Left kidney (tissue), 2 donors: Measurements from ENCODE around the gene VPS37C. TPM values are rescaled to one million over a fixed set of nuclear protein-coding genes. Genes with fewer than 3 reads are reported as not detected.

Source experiments
- DNase-seq: peaks from one replicate; pipeline ENCODE4 v3.0.0-alpha.2; 2013
- polyA plus RNA-seq: library from polyadenylated mRNA; unstranded; fragments of 120-200 nt; gene quantifications from one replicate; pipeline ENCODE4 v1.2.1, GENCODE V29; 2013; ENCODE audit not compliant: insufficient read length

Gene VPS37C
- polyA plus RNA-seq, 1 donor: 16.7 TPM

DNA sequence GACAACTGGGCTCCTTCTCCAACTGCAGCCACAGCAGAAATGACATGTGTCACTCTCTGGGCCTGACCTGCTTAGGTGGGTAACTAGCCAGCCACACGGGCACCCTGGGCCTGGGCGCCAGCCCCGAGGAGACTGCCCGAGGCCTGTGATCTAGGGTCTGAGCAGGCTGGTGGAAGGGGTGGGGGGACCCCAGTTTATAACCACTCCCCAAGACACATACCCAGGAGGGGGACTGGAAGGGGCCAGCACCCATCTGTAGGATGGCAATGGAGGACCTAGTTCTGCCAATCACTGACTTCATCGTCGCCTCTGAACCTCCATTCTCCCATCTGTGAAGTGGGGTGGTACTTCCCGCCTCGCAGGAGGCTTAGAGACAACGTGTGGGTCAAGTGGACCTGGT, 42.8 kb downstream of the VPS37C start:
- DNase-seq: no peak

DNA sequence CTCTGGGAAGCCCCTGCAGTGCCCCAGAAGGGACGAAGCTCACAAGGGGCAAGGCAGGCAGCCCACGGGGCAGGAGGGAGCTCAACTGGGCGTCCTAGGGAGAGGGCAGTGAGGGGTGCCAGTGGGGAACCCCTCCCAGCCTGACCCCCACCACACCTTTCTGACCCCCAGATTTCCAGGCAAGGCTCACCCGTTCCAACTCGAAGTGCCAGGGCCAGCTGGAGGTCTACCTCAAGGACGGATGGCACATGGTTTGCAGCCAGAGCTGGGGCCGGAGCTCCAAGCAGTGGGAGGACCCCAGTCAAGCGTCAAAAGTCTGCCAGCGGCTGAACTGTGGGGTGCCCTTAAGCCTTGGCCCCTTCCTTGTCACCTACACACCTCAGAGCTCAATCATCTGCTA, 43.2 kb downstream of the VPS37C start:
- no peak for DNase-seq

DNA sequence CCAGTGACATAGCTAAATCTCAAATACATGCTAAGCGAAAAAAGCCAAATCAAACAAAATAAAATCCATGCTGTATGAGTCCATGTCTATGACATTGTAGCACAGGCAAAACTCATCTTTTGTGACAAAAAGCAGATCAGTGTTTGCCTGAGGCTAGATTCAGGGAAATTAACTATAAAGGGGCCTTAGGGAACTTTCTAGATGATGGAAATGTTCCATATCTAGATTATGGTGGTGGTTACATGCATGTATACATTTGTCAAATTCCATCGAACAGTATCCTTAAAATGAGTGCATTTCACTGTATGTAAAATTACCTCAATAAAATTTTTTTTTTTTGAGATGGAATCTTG, 44.1 kb downstream of the VPS37C start:
- no peak for DNase-seq

DNA sequence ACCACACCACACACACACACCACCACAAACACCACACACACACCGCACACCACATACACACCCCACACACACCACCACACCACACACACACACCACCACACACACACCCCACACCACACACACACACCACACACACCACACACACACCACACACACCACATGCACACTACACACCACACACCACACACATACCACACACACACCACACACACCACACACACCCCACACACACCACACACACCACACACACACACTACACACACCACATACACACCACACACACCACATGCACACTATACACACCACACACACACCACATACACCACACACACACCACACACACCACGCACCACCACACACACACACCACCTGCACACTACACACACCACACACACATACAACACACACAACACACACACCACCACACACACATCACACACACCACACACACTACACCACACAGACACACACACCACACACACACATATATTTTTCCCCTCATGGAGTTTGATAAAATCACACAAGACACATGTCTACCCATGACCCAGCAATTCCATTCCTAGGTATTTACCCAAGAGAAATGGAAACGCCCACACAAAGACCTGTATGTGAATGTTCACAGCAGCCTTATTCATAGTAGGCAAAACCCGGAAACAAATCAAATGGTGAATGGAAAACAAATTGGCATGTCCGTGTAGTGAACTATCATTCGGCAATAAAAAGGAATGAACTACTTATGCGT, 44.6 kb downstream of the VPS37C start:
- no peak for DNase-seq

DNA sequence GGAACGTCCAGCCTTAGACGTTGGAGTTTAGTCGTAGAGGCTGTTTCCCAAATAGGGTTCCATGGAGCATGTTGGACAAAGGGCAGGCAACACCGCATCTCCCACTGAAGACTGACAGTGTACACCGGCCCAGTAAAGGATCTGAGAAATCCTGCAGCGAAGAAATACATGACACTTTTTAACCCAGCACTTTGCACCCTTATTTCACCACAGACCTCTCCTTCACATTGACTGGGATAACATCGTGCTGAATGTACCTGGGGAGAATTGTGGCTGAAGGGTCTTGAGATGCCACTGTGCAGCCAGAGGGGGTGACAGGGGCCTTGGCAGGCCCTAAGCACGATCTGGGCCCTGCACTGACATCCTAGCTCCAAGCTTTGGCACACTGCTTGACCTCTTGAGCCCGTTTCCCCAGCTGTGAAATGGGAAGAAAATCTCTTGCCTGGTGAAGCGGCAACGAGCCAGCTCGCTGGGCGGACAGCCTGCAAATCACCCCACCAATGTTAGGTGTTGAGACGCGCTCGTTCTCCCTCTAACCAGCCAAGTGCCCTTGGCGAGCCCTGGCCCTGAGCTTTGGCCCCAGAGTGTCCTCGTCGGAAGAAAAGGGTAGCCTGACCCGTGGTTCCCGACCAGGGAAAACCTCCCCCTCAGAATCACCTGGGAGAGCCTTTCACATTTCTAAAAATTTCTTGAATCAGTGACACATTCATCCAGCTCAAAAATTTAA, 45.6 kb downstream of the VPS37C start:
- no peak for DNase-seq

DNA sequence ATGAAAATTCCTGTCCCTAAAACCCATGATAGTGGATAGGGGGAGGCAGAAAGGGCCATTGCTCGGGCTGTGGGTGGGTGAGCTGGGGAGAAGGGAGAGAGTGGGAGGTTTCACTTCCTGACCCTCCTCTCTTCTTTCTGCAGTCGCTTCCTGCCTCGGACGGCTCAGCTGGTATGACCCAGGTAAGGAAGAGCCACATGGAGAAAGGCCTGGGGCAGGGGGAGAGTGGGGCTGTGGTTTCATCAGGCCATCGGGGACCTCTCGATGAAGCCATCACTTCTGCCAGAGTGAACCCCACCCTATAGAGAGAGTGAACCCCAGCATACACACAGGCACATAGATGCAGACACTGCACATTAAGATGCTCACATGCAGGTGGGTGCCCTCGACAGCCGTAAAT, 46.3 kb downstream of the VPS37C start:
- no peak for DNase-seq

DNA sequence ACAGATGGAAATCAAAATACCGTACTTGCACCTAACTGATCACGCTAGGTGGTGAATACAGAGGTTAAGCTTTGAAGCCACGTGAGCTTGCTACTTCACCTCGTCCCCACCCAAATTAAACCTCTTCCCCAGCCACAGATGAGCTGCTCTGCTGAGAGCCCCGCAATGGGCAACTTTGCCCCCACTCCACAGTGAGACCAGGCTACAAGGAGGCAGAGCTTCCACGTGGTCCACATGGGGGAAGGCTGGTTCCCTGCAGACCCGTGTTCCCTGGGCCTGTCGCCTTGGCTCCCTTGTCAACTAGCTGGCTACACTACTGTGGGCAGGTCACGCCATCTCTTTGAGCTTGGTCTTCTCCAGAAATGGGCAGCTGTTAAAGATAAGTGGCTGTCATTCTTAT, 48.0 kb downstream of the VPS37C start:
- no peak for DNase-seq

DNA sequence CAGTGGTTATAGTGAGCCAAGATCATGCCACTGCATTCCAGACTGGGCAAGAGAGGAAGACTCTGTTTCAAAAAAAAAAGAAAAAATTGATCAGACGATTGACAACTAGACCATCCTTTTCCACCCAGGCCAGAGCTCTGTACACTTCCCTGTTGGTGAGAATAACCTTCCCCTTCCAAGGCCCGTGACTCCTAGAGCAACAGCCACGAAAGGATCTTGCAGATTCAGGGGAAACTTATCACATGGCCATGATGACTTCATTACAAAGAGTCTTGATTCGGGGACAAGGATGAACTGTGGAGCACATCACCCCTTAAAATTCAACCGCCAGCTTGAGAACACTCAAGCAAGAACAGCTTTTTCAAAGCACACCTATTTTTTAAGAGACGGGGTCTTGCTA, 48.7 kb downstream of the VPS37C start:
- DNase-seq: no peak

DNA sequence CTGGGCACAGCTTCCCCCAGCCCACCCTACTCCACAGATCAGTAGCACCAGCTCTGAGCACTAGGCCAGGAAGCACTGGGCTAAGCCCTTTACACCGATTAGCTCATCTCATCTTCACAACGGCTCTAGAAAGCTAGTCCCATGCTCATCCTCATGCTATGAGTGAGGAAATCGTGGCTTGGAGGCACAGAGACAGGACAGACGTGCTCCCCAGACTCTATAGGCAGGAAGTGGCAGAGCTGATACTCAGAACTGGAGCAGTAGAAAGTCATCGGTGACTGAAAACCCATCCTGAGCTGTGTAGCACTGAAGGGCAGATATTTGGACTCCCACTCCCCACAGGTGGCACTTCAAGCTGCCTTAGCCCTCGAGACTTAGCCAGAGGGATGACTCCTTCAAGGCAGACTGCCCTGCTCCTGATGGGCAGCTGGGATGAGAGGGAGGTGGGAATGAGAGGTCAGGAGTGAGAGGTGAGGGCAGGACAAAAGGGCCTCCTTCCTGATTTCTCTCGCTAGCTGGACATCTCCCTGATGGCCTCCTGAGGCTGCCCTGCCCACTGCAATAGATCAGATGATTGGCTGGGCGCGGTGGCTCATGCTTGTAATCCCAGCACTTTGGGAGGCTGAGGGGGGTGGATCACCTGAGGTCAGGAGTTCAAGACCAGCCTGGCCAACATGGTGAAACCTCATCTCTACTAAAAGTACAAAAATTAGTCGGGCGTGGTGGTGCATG, 49.3 kb downstream of the VPS37C start:
- DNase-seq: no peak

DNA sequence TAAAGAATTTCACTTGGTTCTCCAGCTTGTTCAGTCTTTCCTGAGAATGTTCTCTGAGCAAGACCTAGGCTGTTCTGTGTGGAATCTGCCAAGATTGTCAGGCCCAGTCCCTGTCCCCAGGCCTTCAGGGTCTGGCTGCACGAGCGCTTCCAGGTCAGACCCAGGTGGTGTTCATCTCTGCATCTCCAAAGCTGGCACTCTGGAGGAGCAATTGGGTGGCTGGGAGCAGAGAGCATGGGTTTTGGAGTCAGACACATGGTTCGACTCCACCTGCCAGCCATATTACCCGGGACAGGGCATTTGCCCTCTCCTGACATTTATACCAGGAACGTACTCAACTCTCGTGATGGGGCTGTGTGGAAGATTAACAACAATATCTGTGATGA, 50.2 kb downstream of the VPS37C start:
- no peak for DNase-seq

DNA sequence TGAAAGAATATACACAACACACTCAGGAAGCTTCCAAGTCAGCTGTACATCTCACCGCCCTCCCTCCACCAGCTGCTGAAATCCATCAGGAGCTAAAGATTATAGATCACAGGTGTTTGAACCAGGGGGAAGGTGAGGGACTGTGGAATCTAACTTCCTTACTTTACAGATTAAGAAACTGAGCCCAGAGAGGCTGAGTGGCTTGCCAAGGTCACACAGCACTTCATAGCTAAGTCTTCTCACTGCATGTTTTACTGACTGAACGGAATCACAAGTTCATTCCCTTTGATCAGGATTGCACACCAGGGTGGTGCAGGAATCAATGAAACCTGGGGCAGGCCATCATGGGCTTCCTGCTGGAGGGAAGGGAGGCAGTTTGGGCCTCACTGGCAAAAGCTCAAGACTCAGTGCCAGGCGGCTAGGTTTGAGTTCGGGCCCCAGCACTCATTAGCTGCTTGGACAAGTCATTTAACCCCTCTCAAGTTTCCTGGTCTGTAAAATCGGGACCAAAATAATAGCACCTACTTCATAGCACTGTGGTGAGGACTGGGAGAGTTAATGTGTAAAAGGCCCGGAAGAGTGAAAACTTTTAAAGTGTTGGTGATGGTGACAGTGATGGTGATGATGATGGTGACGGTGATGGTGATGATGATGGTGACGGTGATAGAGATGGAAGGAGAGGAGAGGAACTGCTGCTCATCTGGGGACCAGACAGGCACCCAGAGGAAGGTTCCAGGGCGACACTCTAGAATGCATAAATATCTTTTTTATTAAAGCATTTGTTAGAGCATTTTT, 50.8 kb downstream of the VPS37C start:
- DNase-seq: no peak

DNA sequence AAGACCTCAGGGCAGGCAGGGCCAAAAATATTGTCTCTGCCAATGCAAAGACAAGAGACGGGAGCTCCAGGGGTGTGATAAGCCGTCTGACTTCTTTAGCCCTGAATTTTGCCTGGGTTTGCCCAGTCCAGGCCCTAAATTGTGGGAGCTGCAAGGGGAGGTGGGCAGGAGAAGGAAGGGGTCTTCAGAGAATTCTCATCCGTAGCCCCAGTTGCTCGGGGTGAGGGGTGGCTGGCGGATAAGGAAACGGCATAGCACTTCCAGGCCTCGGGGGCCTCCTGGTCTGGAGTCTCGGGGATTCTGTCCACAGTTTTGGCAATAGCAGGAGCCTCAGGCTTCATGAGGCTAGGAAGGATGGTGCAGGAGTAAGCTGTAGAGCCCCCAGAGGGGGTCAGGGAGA, 51.6 kb downstream of the VPS37C start:
- no peak for DNase-seq

DNA sequence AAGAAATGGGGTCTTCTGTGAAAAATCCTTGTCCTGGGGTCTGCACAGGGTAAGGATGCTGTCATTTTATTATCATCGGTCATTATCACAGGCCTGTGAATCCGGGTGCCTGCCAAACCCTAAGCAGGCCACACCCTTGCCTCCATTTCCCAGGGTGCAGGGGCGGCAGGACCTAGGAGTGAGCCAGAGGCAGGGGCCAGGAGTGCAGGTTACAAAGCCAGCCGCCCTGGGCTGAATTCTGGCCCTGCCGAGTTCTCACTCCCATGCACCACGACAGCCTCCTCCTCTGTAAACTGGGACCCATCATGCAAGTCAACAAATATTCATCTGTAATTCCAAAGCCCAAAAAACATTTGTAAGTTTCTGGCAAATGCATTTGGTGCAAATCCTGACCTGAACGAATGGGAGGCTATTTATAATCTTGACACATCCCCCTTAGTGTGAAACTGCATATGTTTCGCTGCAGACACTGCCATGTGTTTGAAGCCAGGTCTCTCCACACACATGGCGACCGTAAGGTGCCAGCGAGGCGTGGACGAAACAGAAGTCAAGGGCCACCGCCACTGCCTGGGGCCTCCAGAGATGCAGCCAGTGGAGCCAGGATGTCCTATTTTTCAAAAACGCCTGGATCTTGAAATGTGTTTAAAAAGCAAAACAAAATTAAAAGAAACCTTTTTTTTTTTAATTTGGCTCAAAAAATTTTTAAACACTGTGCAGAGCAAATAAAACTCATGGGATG, 52.2 kb downstream of the VPS37C start:
- no peak for DNase-seq

DNA sequence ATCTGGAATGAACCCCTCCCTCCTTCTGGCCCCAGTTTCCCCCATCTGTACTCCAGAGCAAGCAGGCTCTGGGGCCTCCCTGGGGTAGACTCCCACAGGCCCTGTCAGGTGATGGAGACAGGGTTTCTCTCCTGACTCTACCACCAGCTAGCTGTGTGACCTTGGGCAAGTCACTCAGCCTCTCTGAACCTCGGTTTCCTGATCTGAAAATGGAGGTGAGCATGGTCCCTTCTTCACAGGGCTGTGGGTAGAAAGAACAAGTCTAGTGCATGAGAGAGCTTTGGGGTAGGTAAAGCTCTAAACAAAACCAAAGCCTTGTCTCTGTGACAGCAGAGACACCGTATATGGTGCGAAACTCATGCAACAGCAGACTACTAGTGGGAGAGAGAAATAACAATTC, 53.3 kb downstream of the VPS37C start:
- DNase-seq: no peak

DNA sequence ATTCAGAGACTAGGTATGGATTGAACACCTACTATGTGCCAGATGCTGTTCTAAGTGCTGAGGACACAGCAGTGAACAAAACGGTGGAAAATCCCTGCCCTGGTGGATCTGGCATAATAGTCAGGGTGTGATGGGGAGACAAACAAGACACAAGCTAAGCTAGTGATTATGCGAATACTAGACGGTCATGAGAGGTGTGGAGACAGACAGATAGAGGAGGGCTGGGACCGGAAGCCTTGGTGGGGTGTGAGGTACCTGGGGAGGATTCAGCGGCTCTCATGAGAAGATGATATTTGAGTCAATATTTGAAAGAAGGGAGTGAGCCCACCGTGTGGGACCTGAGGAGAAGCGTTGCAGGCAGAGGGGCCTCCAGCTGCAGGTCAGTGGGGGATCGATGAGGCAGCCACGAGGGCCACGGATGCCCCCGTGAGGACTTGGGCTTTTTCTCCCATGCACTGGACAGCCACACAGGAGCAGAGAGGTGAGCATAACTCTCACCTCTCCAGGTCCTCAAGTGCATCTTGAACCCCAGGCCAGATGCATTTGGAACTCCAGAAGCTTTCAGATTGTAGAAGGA, 54.2 kb downstream of the VPS37C start:
- DNase-seq: no peak

DNA sequence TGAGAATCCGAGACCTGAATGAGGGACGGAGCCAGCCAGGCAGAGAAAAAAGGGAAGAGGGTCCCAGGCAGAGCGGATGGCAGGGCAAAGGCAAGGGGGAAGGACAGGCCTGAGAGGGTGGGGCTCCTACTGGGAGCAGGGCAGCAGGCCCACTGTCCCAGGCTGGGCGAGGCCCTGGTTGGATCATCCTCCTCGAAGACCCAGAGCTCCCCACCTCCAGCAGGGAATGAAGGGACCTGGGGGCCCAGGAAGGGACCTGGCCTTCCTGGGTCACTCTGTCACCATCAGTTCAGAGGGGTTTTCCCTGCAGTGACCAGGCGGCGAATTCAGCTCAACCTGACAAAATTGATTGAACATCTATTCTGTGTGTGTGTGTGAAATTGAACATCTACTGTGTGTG, 54.9 kb downstream of the VPS37C start:
- DNase-seq: no peak

DNA sequence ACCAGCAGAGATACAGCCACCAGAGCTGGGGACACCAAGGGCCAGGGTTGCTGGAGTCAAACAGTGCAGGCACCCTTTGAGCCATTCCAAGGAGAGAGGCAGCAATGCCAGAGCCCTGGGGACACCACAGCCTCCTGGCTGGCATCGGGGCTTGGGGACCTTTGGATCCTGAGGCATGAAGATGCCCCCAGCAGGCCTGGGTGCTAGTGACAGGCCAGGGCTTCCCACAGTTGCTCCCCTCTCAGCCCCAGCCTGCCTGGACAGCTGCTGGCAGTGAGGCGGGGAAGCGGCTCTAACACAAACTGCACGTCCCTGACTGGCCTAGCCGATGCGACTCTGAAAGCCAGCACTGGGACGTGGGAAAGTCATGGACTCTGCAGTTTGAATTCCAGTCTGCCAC, 56.3 kb downstream of the VPS37C start:
- no peak for DNase-seq

DNA sequence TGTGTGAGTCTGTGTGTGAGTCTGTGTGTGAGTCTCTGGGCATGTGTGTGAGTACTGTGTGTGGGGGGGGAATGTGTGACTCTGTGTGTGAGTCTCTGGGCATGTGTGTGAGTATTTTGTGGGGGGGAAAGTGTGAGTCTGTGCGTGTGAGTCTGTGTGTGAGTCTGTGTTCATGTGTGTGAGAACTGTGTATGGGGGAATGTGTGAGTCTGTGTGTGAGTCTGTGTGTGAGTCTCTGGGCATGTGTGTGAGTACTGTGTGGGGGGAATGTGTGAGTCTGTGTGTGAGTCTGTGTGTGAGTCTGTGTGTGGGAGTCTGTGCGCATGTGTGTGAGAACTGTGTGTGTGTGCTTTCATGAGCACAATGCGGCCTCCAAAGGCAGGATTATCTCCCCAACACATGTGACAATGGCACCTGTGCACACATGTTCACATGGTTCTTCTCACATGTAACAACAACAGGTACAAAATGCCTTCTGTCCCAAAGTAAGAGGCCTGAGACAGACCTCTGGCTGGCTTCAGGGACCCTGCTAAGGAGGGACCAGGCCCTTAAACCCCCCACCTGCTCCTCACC, 57.3 kb downstream of the VPS37C start:
- DNase-seq: no peak

DNA sequence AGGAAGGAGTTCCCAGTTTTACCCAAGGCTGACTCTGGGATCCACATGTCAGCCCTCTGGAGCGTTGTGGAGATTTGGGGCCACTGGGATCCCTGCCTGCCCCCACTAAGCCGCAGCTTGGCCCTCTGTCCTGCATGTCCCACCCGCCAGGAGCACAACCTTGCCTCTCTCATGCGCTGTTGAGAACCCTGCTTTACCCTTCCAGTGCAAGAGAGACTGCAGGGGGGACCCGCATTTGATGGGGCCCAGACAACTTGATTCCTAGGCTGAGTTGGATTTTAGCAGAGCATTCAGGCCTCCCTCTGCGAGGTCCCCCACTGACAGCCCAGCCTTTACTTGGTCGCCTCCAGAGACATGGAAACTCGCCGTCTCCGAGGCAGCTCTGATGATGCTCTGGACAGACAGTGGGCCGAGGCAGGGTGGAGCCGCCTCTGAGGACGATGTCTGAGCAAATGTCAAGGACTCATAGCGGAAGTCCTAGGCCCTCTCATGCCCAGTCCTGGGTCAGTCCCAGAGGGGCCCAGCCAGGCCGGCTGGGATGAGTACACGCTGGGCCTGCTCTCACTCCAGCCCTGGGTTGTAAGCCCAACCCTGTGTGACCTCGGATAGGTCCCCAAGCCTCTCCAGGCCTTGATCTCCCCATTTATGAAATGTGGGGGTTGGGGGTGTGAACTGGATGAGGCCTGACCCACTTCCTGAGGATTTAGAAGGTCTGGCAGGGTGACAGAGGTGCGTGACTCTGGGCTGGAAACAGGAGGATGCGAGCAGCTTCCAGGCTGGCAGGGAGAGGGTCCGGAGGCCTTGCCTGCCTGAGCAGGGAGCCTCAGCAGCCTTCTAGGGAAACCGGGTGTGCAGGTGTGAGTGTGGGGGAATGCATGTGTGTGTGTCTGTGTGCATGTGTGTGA, 58.3 kb downstream of the VPS37C start:
- DNase-seq: no peak

DNA sequence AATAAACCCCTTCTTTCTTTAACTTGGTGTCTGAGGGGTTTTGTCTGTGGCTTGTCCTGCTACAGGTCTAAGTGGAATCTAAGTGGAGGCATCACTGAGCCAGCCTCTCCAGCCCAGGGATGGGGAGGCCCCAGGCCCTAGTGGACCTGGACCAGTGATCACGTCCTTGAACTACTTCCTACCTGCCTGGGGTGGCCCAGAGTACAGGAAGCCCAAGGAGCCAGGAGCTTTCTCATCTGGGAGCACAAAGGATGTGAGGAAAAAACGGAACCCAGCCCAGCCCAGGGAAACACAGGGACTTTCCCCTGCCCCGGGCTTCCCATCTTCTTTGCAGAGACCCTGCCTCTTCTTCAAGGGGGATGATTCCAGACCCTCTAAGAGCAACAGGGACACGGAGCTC, 62.4 kb downstream of the VPS37C start:
- no peak for DNase-seq
